ENCODE measurements around the gene ZCWPW1. TPM values are rescaled to one million over a fixed set of nuclear protein-coding genes. Genes with fewer than 3 reads are reported as not detected.

Gene ZCWPW1
- total and polyA plus RNA-seq, 2 donors (not counting 1 experiment from before 2014, with no cell fraction given): 11.3 to 28.0 TPM

GRCh38 chr7:100419660-100420226, 8.8 kb downstream of the ZCWPW1 start:
- no CpG with 5 or more reads among the region's 1 CpG for WGBS (ENCODE audit: insufficient coverage)
- H3K9me3 ChIP-seq (ENCODE audit: control extremely low read depth in 1 of 3, control insufficient read depth in 2 of 3, insufficient read depth in 1 of 3, low read length in 2 of 3): no peaks in the 10 kb centered on the region
- H3K4me1 ChIP-seq (ENCODE audit: control insufficient read depth in 2 of 2, insufficient read depth in 2 of 2, low read length in 2 of 2): no peaks in the 10 kb centered on the region
- no peak overlapping the region for H3K9ac ChIP-seq (ENCODE audit: low read length)
- no peak for DNase-seq
- Mint-ChIP-seq H3K9me3 (ENCODE audit: insufficient read depth) (no peaks in the 10 kb centered on the region), H3K4me3 (no peak overlapping the region), H3K4me1 (peaks cover 5% of the 10 kb centered on the region), H3K27ac (peak overlapping the region; percentile 22), H3K27me3 (no peaks in the 10 kb centered on the region)
- peaks cover 1 to 3% of the 10 kb centered on the region in 2 experiments for H3K36me3 ChIP-seq (replicated peaks in 1 of 2; ENCODE audit: control extremely low read depth in 1 of 2, control insufficient read depth in 1 of 2, extremely low read depth in 1 of 2, insufficient read depth in 2 of 2, low read length in 1 of 2)
- no peak for TF ChIP-seq CTCF (IDR thresholded peaks at IDR 0.05)
- H3K27ac ChIP-seq (ENCODE audit: low read length in 2 of 2): no peak overlapping the region
- ChIA-PET POLR2A (interaction anchor here (1.0 kb wide), 1 partner anchor 10 kb away, joined by 3 read pairs; the partner anchor contains the start of gene MEPCE), CTCF (interaction anchor here (0.9 to 2.2 kb wide), 3 partner anchors 8 to 16 kb away, joined by 3 to 5 read pairs (median 3); no protein-coding TSS in a partner anchor)
- ATAC-seq (ENCODE audit: low read depth): no peak
- no peaks in the 10 kb centered on the region for H3K79me2 ChIP-seq (ENCODE audit: control insufficient read depth, insufficient read depth, low read length)
- no peaks in the 10 kb centered on the region for H3K27me3 ChIP-seq (replicated peaks in 1 of 4; ENCODE audit: control extremely low read depth in 1 of 4, control insufficient read depth in 3 of 4, insufficient read depth in 4 of 4, low read length in 3 of 4)
- H3K4me3 ChIP-seq (ENCODE audit: control extremely low read depth in 1 of 5, extremely low read depth in 1 of 5, insufficient read depth in 1 of 5, low read depth in 2 of 5, low read length in 4 of 5): no peak overlapping the region
- H3K4me2 ChIP-seq (replicated peaks; ENCODE audit: low read depth, low read length, poor library complexity, severe bottlenecking): no peak overlapping the region
- H2AFZ ChIP-seq (ENCODE audit: insufficient read depth, low read depth, low read length, poor library complexity, severe bottlenecking): no peak overlapping the region
- H4K20me1 ChIP-seq (ENCODE audit: control insufficient read depth, insufficient read depth, low read length, poor library complexity, severe bottlenecking): no peaks in the 10 kb centered on the region
- intact Hi-C loops (cut with micrococcal nuclease): no loop called here

DNA sequence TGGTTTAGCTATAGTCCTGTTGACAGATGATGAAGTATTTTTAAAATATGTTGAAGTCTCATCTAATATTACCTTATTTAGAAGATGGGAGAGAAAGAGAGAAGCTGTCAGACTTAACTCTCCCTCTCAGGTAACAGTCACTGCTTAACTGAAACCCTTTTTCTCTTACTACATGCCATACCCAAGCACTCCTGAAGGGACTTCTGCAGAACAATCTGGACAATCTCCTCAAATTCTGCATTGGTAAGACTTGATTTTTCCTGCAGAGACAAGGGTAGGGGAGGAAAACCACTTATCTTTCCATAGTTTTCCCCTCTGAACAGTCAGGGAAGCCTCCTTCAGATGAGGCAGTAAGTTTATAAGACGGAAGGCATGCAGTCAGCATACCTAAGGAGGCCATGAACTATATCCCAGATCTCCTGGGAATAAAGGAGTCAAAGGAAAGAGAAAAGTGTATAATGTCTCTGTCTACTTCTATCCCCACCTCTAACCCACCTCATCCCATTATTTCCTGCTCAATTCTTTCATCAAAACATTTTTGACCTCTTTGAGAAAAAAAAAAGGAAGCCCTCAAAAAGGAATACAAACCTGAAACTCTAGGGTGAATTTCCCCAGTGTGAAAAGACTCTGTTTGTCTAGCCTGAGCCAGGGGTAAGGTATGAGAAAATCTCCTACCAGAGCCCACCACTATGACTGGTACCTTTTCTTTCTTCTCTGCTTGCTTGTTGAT, 9.4 kb downstream of the ZCWPW1 start:
- no peak overlapping the region for H3K27ac Mint-ChIP-seq
- no CpG with 5 or more reads among the region's 1 CpG for WGBS (ENCODE audit: insufficient coverage)
- ChIA-PET CTCF (interaction anchor here (0.7 to 0.9 kb wide), 3 partner anchors 11 to 863 kb away, joined by 3 read pairs; no protein-coding TSS in a partner anchor), POLR2A (interaction anchor here (0.7 to 1.0 kb wide), 2 partner anchors 10 to 1523 kb away, joined by 3 read pairs; partner anchors contain the start of gene MEPCE)
- Histone ChIP-seq H2AFZ (ENCODE audit: insufficient read depth, low read depth, low read length, poor library complexity, severe bottlenecking) (no peak overlapping the region), H3K36me3 (replicated peaks in 1 of 2; ENCODE audit: control extremely low read depth in 1 of 2, control insufficient read depth in 1 of 2, extremely low read depth in 1 of 2, insufficient read depth in 2 of 2, low read length in 1 of 2) (peaks cover under 1 to 1% of the 10 kb centered on the region in 2 experiments), H3K9ac (ENCODE audit: low read length) (no peak overlapping the region), H3K27me3 (replicated peaks in 1 of 4; ENCODE audit: control extremely low read depth in 1 of 4, control insufficient read depth in 3 of 4, insufficient read depth in 4 of 4, low read length in 3 of 4) (no peaks in the 10 kb centered on the region), H3K4me1 (ENCODE audit: control insufficient read depth in 2 of 2, insufficient read depth in 2 of 2, low read length in 2 of 2) (no peaks in the 10 kb centered on the region), H3K4me3 (ENCODE audit: control extremely low read depth in 1 of 5, extremely low read depth in 1 of 5, insufficient read depth in 1 of 5, low read depth in 2 of 5, low read length in 4 of 5) (no peak overlapping the region), H3K27ac (ENCODE audit: low read length in 2 of 2) (no peak overlapping the region), H3K9me3 (ENCODE audit: control extremely low read depth in 1 of 3, control insufficient read depth in 2 of 3, insufficient read depth in 1 of 3, low read length in 2 of 3) (no peaks in the 10 kb centered on the region), H3K4me2 (replicated peaks; ENCODE audit: low read depth, low read length, poor library complexity, severe bottlenecking) (no peak overlapping the region), H4K20me1 (ENCODE audit: control insufficient read depth, insufficient read depth, low read length, poor library complexity, severe bottlenecking) (no peaks in the 10 kb centered on the region), H3K79me2 (ENCODE audit: control insufficient read depth, insufficient read depth, low read length) (no peaks in the 10 kb centered on the region)
- ATAC-seq (ENCODE audit: low read depth): no peak
- DNase-seq: no peak
- peaks cover 5% of the 10 kb centered on the region for H3K4me1 Mint-ChIP-seq
- H3K9me3 Mint-ChIP-seq (ENCODE audit: insufficient read depth): no peaks in the 10 kb centered on the region
- H3K27me3 Mint-ChIP-seq: no peaks in the 10 kb centered on the region
- no peak overlapping the region for H3K4me3 Mint-ChIP-seq
- TF ChIP-seq CTCF (IDR thresholded peaks at IDR 0.05): no peak
- no peak for TF ChIP-seq EZH2 (IDR thresholded peaks at IDR 0.05; ENCODE audit: borderline replicate concordance, insufficient read depth, low read depth, low read length, poor library complexity, severe bottlenecking)
- intact Hi-C loops (cut with micrococcal nuclease): no loop called here

All from B cell (primary cell).